GM21737 (cell line): ENCODE data around the gene MYO7B.

Source experiments
- ATAC-seq: cut with Tn5 transposase; IDR thresholded peaks from one replicate; pipeline ENCODE4 v1.9.1; 2021; ENCODE audit warnings: mild to moderate bottlenecking, moderate library complexity; ENCODE audit not compliant: unreplicated experiment

Gene MYO7B

GRCh38 chr2:127658641-127659407, 123.3 kb downstream of the MYO7B start:
- ATAC-seq: no peak

GRCh38 chr2:127659408-127660290, 124.2 kb downstream of the MYO7B start:
- ATAC-seq: no peak

DNA sequence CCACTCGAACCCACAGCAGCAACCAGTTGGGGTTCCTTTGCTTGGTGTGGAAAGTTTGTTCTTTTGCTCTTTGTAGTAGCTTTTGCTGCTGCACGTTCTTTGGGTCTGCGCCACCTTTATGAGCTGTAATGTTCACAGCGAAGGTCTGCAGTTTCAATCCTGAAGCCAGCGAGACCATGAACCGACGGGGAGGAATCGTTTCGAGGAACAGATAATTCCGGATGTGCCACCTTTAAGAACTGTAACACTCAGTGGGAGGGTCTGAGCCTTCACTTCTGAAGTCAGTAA, 124.8 kb downstream of the MYO7B start:
- no peak for ATAC-seq

GRCh38 chr2:127661072-127661649, 125.7 kb downstream of the MYO7B start:
- no peak for ATAC-seq

- ATAC-seq: no peak
Observed at GRCh38 chr2:127661949-127662510, 126.5 kb downstream of the MYO7B start.

- no peak for ATAC-seq
Observed at GRCh38 chr2:127662937-127663565, 127.6 kb downstream of the MYO7B start.

DNA sequence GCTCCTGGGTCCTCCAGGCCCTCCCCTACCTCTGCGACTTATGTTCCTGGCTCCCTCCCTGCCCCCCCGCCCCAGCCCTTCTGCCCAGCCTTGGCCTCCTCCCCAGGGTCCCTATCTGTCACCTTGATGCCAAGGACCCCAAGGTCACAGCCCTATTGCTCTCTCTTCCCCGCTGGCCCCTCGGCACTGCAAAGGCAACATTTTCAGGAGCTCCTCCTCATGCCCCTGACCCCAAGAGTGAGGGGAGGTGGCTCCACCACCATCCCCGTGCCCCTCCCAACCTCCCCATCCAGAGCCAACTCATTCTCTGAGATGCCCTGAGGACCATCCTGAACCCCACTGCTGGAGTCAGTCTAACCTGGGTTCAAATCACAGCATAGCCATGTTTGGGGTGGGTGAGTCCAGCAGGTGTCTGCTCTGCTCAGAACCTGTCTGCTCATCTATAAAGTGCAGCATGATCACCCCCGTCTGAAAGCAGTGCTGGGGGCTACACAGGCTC, 128.1 kb downstream of the MYO7B start:
- no peak for ATAC-seq

DNA sequence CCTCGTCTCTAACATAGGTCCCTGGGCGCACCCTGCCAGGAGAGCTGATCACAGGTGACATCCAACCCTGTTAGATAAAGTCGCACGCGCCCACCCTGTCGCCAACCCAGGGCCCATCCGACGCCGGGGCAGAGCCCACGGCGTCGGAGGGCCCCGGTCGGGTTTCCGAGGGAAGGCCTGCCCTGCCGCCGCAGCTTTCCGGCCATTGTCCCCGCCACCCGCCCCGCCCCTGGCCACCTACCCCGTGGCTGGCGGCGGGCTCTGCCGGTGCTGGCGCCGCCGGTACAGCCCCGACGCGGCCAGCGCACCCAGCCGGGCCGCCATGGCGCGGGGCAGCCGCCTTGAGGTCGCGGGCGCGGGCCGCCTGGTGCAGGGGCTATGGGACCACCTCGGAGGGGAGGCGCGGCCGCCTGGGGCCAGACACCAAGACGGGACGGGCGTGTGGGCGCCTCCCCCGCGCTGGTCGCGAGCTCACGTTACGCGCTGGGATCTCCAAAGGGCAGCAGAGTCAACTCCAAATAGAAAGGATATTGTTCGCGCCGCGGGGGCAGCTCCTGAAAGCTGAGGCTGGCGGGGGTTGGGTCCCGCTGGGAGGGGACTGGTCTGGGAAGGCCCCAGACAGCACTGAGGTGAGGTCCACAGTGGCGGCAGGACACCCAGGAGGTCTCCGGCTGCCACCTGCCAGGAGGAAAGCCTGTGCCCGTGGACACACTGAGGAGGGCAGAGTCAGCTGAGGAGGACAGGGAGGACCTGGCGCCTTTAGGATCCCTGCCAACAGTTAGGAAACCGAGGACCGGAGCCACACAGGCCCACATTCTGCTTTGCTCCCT, 128.8 kb downstream of the MYO7B start:
- no peak for ATAC-seq

- ATAC-seq: no peak
Observed at GRCh38 chr2:127664895-127665225, 129.4 kb downstream of the MYO7B start.

- no peak for ATAC-seq
Observed at GRCh38 chr2:127665267-127665893, 129.9 kb downstream of the MYO7B start.

DNA sequence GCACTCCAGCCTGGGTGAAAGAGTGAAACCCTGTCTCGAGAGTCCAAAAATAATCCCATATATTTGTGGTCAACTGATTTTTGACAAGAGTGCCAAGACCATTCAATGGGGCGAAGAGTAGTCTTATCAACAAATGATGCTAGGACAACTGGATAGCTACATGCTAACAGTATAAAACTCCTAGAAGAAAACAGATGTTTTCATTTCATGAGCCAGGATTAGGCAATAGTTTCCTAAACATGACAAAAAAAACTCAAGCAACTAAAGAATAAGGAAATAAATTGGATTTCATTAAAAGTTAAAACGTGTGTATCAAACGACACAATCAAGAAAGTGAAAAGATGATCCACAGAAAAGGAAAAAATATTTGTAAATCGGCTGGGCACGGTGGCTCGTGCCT, 133.6 kb downstream of the MYO7B start:
- ATAC-seq: no peak

DNA sequence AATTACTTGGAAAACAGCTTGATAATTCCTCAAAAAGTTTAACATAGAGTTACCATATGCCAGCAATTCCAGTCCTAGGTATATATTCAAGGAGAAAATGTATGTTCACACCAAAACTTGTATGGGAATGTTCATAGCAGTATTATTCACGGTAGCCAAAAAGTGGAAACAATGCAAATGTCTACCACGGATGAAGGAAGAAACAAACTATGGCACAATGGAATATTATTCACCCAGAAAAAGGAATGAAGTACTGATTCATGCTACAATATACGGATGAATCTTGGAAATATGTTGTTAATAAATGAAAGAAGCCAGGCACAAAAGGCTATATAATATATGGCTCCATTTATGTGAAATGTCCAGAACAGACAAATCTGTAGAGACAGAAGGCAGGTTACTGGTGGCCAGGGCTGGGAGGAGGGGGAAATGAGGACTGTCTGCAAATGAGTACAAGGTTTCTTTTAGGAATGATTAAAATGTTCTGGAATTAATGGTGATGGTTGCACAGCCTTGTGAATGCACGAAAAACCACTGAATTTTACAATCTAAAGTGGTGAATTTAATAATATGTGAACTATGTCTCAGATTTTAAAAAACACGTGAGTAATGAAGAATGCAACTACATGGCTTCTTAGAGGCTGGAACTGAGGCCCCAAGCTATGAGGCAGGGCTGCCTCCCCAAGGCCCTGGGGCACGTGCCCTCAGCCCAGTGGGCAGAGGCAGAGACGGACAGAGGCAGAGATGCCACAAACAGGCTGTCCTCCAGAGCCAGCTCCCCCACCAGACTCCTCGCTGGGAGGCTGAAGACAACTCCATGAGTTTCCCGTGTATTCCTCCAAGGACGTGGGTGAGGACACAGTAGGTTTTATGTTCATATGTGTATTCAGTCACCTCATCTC, 134.8 kb downstream of the MYO7B start:
- no peak for ATAC-seq

DNA sequence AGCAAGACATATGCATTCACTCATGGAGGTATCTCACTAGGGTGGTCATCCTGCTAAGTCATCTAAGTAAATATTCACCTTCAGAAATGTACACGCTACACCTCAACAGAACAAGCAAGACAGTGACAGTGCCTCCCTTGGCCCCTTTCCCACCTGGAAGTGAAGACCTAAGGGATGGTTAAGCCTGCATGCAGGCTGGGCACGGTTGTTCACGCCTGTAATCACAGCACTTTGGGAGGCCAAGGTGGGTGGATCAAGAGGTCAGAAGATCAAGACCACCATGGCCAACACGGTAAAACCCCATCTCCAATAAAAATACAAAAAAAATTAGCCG, 135.4 kb downstream of the MYO7B start:
- ATAC-seq: no peak

- ATAC-seq: no peak
Observed at GRCh38 chr2:127671557-127672302, 136.2 kb downstream of the MYO7B start.

GRCh38 chr2:127672341-127673224, 137.1 kb downstream of the MYO7B start:
- no peak for ATAC-seq

DNA sequence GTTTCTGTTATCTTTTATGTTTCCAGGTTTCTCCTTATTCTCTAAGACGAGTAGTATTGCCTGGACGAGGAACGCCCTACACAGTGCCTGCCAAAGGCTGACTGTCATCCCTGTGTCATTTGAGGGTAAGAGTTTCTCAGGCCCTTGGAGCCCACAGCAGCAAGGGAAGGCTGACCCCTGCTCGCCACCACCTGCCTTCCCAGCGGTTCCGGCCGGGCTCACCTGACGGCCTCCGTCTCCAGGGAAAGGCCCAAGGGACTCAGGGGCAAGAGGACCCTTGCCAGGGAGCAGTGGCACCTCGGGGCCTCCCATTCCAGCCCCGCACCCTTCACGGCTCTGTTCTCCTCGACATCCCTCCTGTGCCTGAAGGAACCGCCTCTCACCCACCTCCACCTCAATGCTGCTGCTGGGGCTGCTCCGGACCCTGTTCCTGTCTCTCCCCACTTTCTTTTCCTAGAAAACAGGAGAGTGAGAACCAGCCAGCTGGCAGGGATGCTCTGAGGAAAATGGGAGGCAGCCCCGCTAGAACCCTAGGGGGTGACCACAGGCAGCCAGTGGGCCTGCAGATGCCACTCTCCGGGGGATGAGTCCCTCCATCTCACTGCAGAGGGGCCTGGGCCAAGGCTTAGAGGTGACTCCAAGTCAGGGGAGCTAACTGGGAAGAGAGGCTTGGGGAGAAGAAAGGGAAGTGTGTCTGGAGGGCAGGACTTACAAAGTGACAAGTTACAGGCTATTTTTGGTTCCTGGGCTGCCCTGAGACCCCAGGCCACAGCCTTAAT, 138.0 kb downstream of the MYO7B start:
- no peak for ATAC-seq
